Ishikawa (cell line): Measurements from ENCODE around the gene LRRC8E.

Experiments used
- CEBPB ChIP-seq: IDR thresholded peaks from 2 replicates; pipeline ENCODE4 v1.6.1; 2012
- CREB1 ChIP-seq: IDR thresholded peaks from 2 replicates; pipeline ENCODE4 v1.6.1; 2012; ENCODE audit warnings: low read depth
- EGR1 ChIP-seq: IDR thresholded peaks from 2 replicates; pipeline ENCODE4 v1.6.1; 2012
- EP300 ChIP-seq: IDR thresholded peaks from 2 replicates; pipeline ENCODE4 v1.6.1; 2012; ENCODE audit warnings: borderline replicate concordance
- FOXM1 ChIP-seq: IDR thresholded peaks from 2 replicates; pipeline ENCODE4 v1.6.1; 2012; ENCODE audit warnings: low read depth, borderline replicate concordance
- NFIC ChIP-seq: IDR thresholded peaks from 2 replicates; pipeline ENCODE4 v1.6.1; 2012
- RAD21 ChIP-seq: IDR thresholded peaks from 2 replicates; pipeline ENCODE4 v1.6.1; 2012; ENCODE audit warnings: low read depth
- TCF12 ChIP-seq: IDR thresholded peaks from 2 replicates; pipeline ENCODE4 v1.6.1; 2012; ENCODE audit warnings: low read depth
- YY1 ChIP-seq: IDR thresholded peaks from 2 replicates; pipeline ENCODE4 v1.6.1; 2012; ENCODE audit warnings: low read depth
- ZBTB7A ChIP-seq: IDR thresholded peaks from 2 replicates; pipeline ENCODE4 v1.6.1; 2012; ENCODE audit warnings: low read depth
- TF ChIP-seq, protein P1 (sequence below): IDR thresholded peaks from 2 replicates; pipeline ENCODE4 v1.6.1; 2012
- TF ChIP-seq, protein P2 (sequence below): IDR thresholded peaks from 2 replicates; pipeline ENCODE4 v1.6.1; 2012; ENCODE audit warnings: low read depth, mild to moderate bottlenecking

DNA sequence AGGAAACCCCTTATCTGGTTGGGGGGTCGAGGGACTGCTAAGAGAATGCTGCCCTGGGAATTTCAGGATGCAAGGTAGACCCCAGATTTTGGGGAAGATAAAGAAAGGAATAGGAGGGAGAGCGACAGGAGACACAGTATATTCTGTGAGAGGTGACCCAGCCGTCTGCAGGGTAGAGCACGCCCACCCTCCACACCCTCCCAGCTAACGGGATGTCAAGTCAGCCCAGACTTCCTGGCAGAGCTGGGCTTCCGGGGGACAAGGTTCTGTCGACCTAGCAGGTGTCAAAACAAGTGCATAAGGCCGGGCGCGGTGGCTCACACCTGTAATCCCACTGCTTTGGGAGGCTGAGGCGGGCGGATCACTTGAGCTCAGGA, 13.4 kb upstream of the LRRC8E start:
- TF ChIP-seq CREB1, result no peak
- TF ChIP-seq, protein P1, sequence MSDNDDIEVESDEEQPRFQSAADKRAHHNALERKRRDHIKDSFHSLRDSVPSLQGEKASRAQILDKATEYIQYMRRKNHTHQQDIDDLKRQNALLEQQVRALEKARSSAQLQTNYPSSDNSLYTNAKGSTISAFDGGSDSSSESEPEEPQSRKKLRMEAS, result no peak
- no peak for TF ChIP-seq EP300
- no peak for TF ChIP-seq YY1
- no peak for TF ChIP-seq TCF12
- TF ChIP-seq ZBTB7A, result no peak
- TF ChIP-seq, protein P2, sequence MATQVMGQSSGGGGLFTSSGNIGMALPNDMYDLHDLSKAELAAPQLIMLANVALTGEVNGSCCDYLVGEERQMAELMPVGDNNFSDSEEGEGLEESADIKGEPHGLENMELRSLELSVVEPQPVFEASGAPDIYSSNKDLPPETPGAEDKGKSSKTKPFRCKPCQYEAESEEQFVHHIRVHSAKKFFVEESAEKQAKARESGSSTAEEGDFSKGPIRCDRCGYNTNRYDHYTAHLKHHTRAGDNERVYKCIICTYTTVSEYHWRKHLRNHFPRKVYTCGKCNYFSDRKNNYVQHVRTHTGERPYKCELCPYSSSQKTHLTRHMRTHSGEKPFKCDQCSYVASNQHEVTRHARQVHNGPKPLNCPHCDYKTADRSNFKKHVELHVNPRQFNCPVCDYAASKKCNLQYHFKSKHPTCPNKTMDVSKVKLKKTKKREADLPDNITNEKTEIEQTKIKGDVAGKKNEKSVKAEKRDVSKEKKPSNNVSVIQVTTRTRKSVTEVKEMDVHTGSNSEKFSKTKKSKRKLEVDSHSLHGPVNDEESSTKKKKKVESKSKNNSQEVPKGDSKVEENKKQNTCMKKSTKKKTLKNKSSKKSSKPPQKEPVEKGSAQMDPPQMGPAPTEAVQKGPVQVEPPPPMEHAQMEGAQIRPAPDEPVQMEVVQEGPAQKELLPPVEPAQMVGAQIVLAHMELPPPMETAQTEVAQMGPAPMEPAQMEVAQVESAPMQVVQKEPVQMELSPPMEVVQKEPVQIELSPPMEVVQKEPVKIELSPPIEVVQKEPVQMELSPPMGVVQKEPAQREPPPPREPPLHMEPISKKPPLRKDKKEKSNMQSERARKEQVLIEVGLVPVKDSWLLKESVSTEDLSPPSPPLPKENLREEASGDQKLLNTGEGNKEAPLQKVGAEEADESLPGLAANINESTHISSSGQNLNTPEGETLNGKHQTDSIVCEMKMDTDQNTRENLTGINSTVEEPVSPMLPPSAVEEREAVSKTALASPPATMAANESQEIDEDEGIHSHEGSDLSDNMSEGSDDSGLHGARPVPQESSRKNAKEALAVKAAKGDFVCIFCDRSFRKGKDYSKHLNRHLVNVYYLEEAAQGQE, result no peak
- no peak for TF ChIP-seq CEBPB
- no peak for TF ChIP-seq RAD21
- no peak for TF ChIP-seq EGR1
- no peak for TF ChIP-seq FOXM1
- TF ChIP-seq NFIC, result no peak
